ENCODE results near the gene IL17D. TPM values are rescaled to one million over a fixed set of nuclear protein-coding genes. Genes with fewer than 3 reads are reported as not detected.
"Not testable (repeated sequence)": the region's sequence is repeated elsewhere in the genome, so short reads cannot be mapped to it uniquely, and the experiment has no call there.

The IL17D gene
- total RNA-seq, 1 experiment from 2014 or later = 2.2 TPM

DNA sequence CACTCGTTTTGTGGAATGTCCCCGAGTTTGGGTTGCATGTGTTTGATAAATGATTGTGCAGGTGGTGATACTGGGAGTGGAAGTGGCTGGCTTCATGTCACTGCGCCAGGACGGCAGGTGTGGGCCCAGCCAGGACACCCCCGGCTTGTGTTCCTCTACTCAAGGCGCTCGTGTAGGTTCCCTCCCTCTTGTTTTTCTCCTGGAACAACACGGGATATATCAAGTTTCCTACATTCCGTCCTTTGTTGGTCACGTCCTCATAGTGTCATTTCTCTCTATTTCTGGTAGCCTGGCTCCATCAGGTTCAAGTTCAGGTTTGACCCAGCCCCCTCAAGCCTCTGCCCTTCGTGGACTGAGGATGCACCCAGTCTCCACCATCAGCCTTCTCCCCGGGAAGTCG, 16.3 kb downstream of the IL17D start:
- DNase-seq (ENCODE audit: low spot score) = no peak

- no peak for DNase-seq (ENCODE audit: low spot score)
Observed at GRCh38 chr13:20720499-20720898, 17.0 kb downstream of the IL17D start.

DNA sequence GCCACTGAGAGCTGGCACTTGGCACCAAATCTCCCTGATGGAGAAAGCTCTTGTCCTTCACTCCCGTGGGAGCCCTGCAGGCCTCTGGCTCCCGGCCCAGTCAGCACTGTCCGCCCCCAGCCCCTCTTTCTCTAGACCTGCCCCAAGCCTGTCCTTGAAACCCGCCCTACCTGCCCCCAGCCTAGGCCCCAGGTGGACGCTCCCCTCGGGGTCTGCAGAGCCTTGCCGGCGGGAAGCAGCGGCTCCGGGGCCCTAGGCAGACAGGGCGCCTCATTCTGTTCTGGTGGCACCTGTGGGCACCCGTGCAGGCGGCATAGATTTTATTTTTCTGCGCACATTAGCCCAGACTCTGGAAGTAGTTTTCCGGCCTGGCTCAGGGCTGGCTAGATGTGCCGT, 17.6 kb downstream of the IL17D start:
- no peak for DNase-seq (ENCODE audit: low spot score)

DNA sequence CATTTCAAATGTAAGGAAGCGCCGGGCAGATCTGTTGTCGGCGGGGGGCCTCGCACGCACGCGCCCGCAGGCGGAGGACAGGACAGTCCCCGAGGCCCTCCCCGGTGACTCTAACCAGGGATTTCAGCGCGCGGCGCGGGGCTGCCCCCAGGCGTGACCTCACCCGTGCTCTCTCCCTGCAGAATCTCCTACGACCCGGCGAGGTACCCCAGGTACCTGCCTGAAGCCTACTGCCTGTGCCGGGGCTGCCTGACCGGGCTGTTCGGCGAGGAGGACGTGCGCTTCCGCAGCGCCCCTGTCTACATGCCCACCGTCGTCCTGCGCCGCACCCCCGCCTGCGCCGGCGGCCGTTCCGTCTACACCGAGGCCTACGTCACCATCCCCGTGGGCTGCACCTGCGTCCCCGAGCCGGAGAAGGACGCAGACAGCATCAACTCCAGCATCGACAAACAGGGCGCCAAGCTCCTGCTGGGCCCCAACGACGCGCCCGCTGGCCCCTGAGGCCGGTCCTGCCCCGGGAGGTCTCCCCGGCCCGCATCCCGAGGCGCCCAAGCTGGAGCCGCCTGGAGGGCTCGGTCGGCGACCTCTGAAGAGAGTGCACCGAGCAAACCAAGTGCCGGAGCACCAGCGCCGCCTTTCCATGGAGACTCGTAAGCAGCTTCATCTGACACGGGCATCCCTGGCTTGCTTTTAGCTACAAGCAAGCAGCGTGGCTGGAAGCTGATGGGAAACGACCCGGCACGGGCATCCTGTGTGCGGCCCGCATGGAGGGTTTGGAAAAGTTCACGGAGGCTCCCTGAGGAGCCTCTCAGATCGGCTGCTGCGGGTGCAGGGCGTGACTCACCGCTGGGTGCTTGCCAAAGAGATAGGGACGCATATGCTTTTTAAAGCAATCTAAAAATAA, 18.2 kb downstream of the IL17D start:
- DNase-seq (ENCODE audit: low spot score) = peak; percentile 51

- no peak for DNase-seq (ENCODE audit: low spot score)
Observed at GRCh38 chr13:20727856-20728255, 24.4 kb downstream of the IL17D start.

- no peak for DNase-seq (ENCODE audit: low spot score)
Observed at GRCh38 chr13:20728579-20729311, 25.2 kb downstream of the IL17D start.

- DNase-seq (ENCODE audit: low spot score) = no peak
Observed at GRCh38 chr13:20729633-20730585, 26.4 kb downstream of the IL17D start.

DNA sequence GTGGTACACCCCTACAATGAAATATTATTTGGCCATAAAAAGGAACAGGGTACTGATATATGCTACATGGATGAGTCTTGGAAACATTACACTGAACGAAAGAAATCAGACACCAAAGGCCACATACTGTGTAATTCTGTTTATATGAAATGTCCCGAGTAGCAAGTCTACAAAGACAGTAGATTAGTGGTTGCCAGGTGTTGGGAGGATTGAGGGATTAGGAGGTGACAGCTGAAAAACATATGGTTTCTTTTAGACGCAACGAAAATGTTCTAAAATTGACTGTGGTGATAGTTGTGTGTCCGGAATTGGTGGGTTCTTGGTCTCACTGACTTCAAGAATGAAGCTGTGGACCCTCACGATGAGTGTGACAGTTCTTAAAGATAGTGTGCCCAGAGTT, 35.1 kb downstream of the IL17D start:
- no peak for DNase-seq (ENCODE audit: low spot score)

- no peak for DNase-seq (ENCODE audit: low spot score)
Observed at GRCh38 chr13:20740021-20740420, 36.5 kb downstream of the IL17D start.

- not testable (repeated sequence) for DNase-seq (ENCODE audit: low spot score)
Observed at GRCh38 chr13:20743830-20744404, 40.4 kb downstream of the IL17D start.

GRCh38 chr13:20749377-20749776, 45.9 kb downstream of the IL17D start:
- DNase-seq (ENCODE audit: low spot score) = no peak

DNA sequence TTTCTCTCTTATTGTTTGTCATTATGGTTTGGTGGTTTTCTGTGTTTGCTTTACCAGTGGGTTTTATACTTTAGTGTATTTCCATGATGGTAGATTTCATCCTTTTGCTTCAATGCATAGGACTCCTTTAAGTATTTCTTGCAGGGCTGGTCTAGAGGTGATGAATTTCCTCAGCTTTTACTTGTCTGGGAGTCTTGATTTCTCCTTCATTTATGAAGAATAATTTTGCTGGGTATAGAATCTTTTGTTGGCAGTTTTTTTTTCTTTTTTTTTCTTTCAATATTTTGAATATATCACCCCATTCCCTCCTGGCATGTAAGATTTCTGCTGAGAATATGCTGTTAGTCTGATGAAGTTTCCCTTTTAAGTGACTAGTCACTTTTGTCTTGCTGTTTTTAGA, 50.5 kb downstream of the IL17D start:
- no peak for DNase-seq (ENCODE audit: low spot score)

GRCh38 chr13:20760872-20761271, 57.4 kb downstream of the IL17D start:
- DNase-seq (ENCODE audit: low spot score) = no peak

DNA sequence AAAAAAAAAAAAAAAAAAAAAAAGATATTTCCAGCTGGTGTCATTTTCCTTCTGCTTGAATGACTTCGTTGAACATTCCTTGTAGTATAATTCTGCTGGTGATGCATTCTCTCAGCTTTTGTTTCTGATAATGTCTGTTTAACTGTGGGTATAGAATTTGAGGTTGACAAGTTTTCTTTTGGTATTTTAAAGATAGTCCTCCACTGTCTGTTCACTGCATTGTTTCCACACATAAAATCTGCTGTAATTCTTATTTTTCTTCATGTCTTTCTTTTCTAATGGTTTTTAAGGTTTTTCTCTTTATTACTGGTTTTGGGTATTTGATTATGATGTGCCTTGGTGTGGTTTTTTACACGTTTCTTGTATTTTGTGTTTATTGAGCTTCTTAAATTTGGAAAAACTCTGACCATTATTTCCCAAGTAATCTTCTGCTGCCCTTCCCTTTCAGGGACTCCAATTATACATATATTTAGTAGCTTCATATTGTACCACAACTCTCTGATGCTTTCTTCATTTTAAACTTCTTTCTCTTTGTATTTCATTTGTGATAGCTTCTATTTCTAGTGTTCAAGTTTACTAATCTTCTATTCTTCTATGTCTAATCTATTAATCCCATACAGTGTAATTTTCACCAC, 63.9 kb downstream of the IL17D start:
- DNase-seq (ENCODE audit: low spot score) = no peak

GRCh38 chr13:20769091-20769490, 65.6 kb downstream of the IL17D start:
- no peak for DNase-seq (ENCODE audit: low spot score)

GRCh38 chr13:20769834-20770233, 66.3 kb downstream of the IL17D start:
- no peak for DNase-seq (ENCODE audit: low spot score)

Other genes with a start within 250 kb of the IL17D start
- gene CRYL1, start 177.8 kb upstream of the IL17D start, total RNA-seq (2014; rRNA removed; shearing (Covaris generic)) = 8.0 and 10.5 TPM in 2 replicates
- 19.6 and 22.6 TPM in 2 replicates for gene IFT88, start 136.5 kb upstream of the IL17D start, total RNA-seq (2014; rRNA removed; shearing (Covaris generic))
- gene EEF1AKMT1, start 70.3 kb downstream of the IL17D start, total RNA-seq (2014; rRNA removed; shearing (Covaris generic)) = 10.7 and 16.8 TPM in 2 replicates
- 19.3 and 25.0 TPM in 2 replicates for gene XPO4, start 199.0 kb downstream of the IL17D start, total RNA-seq (2014; rRNA removed; shearing (Covaris generic))